PC-3 (cell line): ENCODE measurements around the gene SRD5A2.

Experiments used
- EZH2 ChIP-seq: fragments of 300-600 bp; sonication (generic); IDR thresholded peaks from one replicate; pipeline ENCODE4 v1.6.1; 2017; ENCODE audit warnings: antibody characterized with exemption, mild to moderate bottlenecking, low read length; ENCODE audit not compliant: unreplicated experiment
- EZH2phosphoT487 ChIP-seq: fragments of 300-600 bp; sonication (generic); IDR thresholded peaks from 2 replicates; pipeline ENCODE4 v1.6.1; 2018; ENCODE audit warnings: mild to moderate bottlenecking, antibody characterized with exemption, low read length, borderline replicate concordance
- TF ChIP-seq, protein P1 (sequence below): fragments of 300-600 bp; sonication (generic); conservative IDR thresholded peaks from 2 replicates; pipeline ENCODE4 v1.5.1; 2017; ENCODE audit warnings: antibody characterized with exemption, low read depth, mild to moderate bottlenecking, low read length

DNA sequence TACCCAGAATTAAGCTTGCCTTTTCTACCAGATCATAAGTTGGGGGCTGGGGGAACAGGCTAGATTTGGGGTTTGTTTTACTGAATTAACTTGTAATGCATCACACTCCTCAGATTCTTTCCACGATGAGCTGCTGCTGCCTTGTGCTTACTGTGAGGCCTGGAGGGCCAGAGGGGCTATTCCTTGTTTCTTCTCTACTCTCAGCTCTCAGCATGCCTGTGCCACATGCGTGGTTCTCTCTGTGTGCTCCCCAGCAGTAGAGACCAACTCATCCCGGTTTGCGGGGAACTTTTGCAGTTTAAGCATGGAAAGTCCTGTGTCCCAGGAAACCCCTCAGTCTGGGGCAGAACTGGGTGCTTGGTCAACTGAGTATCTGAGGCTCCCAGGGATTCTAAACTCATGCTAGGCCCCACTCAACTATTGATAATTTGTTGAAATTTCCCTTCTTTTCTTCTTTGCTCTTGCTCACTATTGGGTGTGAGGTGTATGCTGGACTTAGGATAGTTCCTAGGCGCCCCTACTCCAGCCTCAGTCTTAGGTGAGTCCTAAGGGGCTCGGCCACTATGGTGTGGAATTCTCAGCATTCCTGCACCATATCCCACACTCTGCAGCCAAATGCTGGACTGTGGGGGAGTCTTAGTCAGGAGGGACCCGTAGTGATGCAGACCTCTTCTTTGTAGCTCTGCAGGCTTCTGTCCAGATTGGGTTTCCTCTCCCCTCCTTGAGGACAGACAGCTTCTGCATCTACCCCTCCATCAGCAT, 63.1 kb downstream of the SRD5A2 start:
- TF ChIP-seq, protein P1, sequence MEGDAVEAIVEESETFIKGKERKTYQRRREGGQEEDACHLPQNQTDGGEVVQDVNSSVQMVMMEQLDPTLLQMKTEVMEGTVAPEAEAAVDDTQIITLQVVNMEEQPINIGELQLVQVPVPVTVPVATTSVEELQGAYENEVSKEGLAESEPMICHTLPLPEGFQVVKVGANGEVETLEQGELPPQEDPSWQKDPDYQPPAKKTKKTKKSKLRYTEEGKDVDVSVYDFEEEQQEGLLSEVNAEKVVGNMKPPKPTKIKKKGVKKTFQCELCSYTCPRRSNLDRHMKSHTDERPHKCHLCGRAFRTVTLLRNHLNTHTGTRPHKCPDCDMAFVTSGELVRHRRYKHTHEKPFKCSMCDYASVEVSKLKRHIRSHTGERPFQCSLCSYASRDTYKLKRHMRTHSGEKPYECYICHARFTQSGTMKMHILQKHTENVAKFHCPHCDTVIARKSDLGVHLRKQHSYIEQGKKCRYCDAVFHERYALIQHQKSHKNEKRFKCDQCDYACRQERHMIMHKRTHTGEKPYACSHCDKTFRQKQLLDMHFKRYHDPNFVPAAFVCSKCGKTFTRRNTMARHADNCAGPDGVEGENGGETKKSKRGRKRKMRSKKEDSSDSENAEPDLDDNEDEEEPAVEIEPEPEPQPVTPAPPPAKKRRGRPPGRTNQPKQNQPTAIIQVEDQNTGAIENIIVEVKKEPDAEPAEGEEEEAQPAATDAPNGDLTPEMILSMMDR: no peak
- TF ChIP-seq EZH2 (no peak), EZH2phosphoT487 (no peak)
